ENCODE measurements around the gene TMEM79.

The TMEM79 gene

GRCh38 chr1:156246241-156246780 lies 37.8 kb upstream of the TMEM79 start:
- TF ChIP-seq EZH2phosphoT487 (IDR thresholded peaks at IDR 0.05; ENCODE audit: borderline replicate concordance) (no peak), CTCF (conservative IDR thresholded peaks at IDR 0.05; ENCODE audit: low read length) (no peak)
- H3K4me3 ChIP-seq (ENCODE audit: low read length, poor library complexity, severe bottlenecking): no peak overlapping the region
- H3K36me3 ChIP-seq (ENCODE audit: insufficient read depth, low read length): peaks cover 29% of the 10 kb centered on the region; the same call in 1 of the 2 replicates
- no peaks in the 10 kb centered on the region for H4K20me1 ChIP-seq (ENCODE audit: insufficient read depth, low read length, poor library complexity, severe bottlenecking)
- no peaks in the 10 kb centered on the region for H3K27me3 ChIP-seq (ENCODE audit: insufficient read depth, low read length, poor library complexity, severe bottlenecking)
- H3K9me3 ChIP-seq (ENCODE audit: insufficient read depth, low read depth, low read length): no peaks in the 10 kb centered on the region
- no peaks in the 10 kb centered on the region; the same call in 1 of the 2 replicates for H3K79me2 ChIP-seq (ENCODE audit: insufficient read depth, low read length)
- peaks cover 10% of the 10 kb centered on the region for H3K4me1 ChIP-seq (ENCODE audit: insufficient read depth, low read length, poor library complexity, severe bottlenecking)
- no peaks in the 10 kb centered on the region for H3F3A ChIP-seq (ENCODE audit: low read depth)
- H2AFZ ChIP-seq (ENCODE audit: low read length): no peak overlapping the region
- H3K9ac ChIP-seq (ENCODE audit: low read depth, low read length, poor library complexity, severe bottlenecking): no peak overlapping the region
- no peak overlapping the region for H3K4me2 ChIP-seq (ENCODE audit: low read depth, low read length, poor library complexity, severe bottlenecking)
- no peaks in the 10 kb centered on the region for H3K9me2 ChIP-seq (replicated peaks; ENCODE audit: low read depth, low read length)

GRCh38 chr1:156246781-156247459 lies 37.2 kb upstream of the TMEM79 start:
- peaks cover 30% of the 10 kb centered on the region; the same call in 1 of the 2 replicates for H3K36me3 ChIP-seq (ENCODE audit: insufficient read depth, low read length)
- TF ChIP-seq CTCF (conservative IDR thresholded peaks at IDR 0.05; ENCODE audit: low read length) (no peak), EZH2phosphoT487 (IDR thresholded peaks at IDR 0.05; ENCODE audit: borderline replicate concordance) (no peak)
- H3K27me3 ChIP-seq (ENCODE audit: insufficient read depth, low read length, poor library complexity, severe bottlenecking): no peaks in the 10 kb centered on the region

GRCh38 chr1:156247460-156248322 lies 36.4 kb upstream of the TMEM79 start, which contains the start of gene PAQR6:
TSS of gene PAQR6 (minus strand) at chr1:156248056. CDS start at chr1:156246731, 1,325 bp downstream.
- Histone ChIP-seq H3K79me2 (ENCODE audit: insufficient read depth, low read length) (no peaks in the 10 kb centered on the region; the same call in 1 of the 2 replicates), H3K9me2 (replicated peaks; ENCODE audit: low read depth, low read length) (no peaks in the 10 kb centered on the region), H4K20me1 (ENCODE audit: insufficient read depth, low read length, poor library complexity, severe bottlenecking) (no peaks in the 10 kb centered on the region), H3K9ac (ENCODE audit: low read depth, low read length, poor library complexity, severe bottlenecking) (no peak within 1 kb of the TSS), H3K27me3 (ENCODE audit: insufficient read depth, low read length, poor library complexity, severe bottlenecking) (no peaks in the 10 kb centered on the region), H3K9me3 (ENCODE audit: insufficient read depth, low read depth, low read length) (no peaks in the 10 kb centered on the region), H3K4me3 (ENCODE audit: low read length, poor library complexity, severe bottlenecking) (no peak within 1 kb of the TSS), H2AFZ (ENCODE audit: low read length) (no peak within 1 kb of the TSS), H3K36me3 (ENCODE audit: insufficient read depth, low read length) (peaks cover 38% of the 10 kb centered on the region), H3F3A (ENCODE audit: low read depth) (peaks cover 9% of the 10 kb centered on the region), H3K4me1 (ENCODE audit: insufficient read depth, low read length, poor library complexity, severe bottlenecking) (peaks cover 22% of the 10 kb centered on the region), H3K4me2 (ENCODE audit: low read depth, low read length, poor library complexity, severe bottlenecking) (no peak within 1 kb of the TSS)
- TF ChIP-seq CTCF (conservative IDR thresholded peaks at IDR 0.05; ENCODE audit: low read length): no peak
- no peak for TF ChIP-seq EZH2phosphoT487 (IDR thresholded peaks at IDR 0.05; ENCODE audit: borderline replicate concordance)

More at GRCh38 chr1:156246781-156247459, 37.2 kb upstream of the TMEM79 start:
- Histone ChIP-seq H3K4me2 (ENCODE audit: low read depth, low read length, poor library complexity, severe bottlenecking) (no peak overlapping the region), H3K79me2 (ENCODE audit: insufficient read depth, low read length) (no peaks in the 10 kb centered on the region; the same call in 1 of the 2 replicates), H4K20me1 (ENCODE audit: insufficient read depth, low read length, poor library complexity, severe bottlenecking) (no peaks in the 10 kb centered on the region), H3K4me1 (ENCODE audit: insufficient read depth, low read length, poor library complexity, severe bottlenecking) (peaks cover 14% of the 10 kb centered on the region), H3K4me3 (ENCODE audit: low read length, poor library complexity, severe bottlenecking) (no peak overlapping the region), H3F3A (ENCODE audit: low read depth) (peaks cover 2% of the 10 kb centered on the region), H3K9me3 (ENCODE audit: insufficient read depth, low read depth, low read length) (no peaks in the 10 kb centered on the region), H2AFZ (ENCODE audit: low read length) (no peak overlapping the region), H3K9me2 (replicated peaks; ENCODE audit: low read depth, low read length) (no peaks in the 10 kb centered on the region), H3K9ac (ENCODE audit: low read depth, low read length, poor library complexity, severe bottlenecking) (no peak overlapping the region)
